ENCODE data around the gene WDR18. TPM values are rescaled to one million over a fixed set of nuclear protein-coding genes. Genes with fewer than 3 reads are reported as not detected.

WDR18 gene, protein sequence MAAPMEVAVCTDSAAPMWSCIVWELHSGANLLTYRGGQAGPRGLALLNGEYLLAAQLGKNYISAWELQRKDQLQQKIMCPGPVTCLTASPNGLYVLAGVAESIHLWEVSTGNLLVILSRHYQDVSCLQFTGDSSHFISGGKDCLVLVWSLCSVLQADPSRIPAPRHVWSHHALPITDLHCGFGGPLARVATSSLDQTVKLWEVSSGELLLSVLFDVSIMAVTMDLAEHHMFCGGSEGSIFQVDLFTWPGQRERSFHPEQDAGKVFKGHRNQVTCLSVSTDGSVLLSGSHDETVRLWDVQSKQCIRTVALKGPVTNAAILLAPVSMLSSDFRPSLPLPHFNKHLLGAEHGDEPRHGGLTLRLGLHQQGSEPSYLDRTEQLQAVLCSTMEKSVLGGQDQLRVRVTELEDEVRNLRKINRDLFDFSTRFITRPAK
- 26.5 and 34.7 TPM in 2 replicates for total RNA-seq

DNA sequence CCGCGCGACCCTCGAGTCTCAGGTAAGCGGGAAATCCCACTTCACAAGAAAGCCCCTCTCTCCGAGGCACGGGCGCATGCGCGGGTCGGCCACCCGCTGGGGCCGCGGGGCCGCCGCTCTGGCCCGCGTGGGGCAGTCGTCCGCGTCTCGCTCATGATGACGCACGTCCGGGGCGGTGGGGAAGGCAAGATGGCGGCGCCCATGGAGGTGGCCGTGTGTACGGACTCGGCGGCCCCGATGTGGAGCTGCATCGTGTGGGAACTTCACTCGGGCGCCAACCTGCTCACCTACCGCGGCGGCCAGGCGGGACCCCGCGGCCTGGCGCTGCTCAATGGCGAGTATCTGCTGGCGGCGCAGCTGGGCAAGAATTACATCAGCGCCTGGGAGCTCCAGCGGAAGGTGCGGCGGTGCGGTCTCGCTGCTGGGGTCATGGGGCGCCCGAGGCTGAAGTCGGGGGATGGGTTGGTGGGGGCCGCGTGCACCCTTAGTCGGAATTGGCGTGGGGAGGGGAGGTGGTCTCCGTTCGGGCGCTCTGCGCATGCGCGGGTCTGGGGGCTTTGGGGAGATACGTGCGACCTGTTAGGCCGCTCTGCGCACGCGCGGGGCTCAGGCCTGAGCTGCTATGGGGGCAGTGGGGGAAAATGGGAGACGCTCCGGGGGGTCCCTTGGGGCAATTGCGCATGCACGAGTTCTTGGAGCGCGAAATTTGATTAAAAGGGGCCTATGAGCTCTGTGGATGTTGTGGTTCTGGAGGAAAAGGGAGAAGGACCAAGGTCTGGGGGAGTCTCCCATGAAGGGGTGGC is at the start of gene WDR18:
Gene WDR18, plus strand, starts transcription at position 181 of the 803 bp plus-strand sequence. Its CDS starts 9 bp downstream, at position 190.

DNA sequence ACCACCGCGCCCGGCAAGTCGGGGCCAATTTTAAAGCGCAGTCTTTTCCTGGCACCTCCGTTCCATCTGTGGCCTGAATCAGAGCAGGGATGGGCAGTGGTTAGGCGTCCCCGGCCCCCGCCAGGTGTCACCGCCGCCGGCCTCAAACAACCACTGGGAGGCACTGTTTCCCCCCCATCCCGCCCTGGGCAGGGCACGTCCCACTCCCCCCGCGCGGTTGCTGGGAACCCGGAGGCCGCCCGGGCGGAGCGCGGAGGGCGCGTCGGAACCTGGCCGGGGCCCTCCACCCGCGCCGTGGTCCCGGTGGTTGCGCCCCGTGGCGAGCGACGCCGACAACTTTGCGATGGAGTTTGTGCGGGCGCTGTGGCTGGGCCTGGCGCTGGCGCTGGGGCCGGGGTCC is 15.9 kb downstream of the WDR18 start, which contains the start of gene GRIN3B:
Gene GRIN3B, plus strand, starts transcription at position 325 of the 400 bp plus-strand sequence. Its CDS starts 19 bp downstream, at position 344.

DNA sequence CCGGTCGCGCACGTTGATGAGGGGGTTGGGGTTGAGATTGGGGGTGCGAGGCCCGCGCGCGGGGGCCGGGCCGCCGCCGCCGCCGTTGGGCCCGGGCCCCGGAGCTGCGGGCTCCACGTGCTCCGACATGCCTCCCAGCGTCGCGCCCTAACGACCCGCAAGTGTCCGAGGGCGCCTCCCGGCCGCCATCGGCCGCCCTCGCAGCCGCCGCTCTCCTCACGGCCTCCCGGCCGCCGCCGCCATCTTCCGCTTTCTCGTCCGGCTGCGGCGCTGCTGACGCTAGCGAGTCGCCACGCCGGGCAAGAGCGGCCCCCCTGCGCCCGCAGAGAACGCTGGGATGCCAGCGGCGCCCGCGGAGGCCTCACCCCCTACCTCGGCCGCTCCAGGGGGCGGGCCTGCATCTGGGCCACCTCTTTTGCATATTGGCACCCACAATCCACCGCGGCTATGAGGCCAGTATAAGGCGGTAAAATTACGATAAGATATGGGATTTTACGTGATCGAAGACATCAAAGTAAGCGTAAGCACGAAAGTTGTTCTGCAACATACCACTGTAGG is 36.8 kb downstream of the WDR18 start, which contains the start of gene TMEM259:
Gene TMEM259, minus strand, starts transcription at position 256 of the 558 bp plus-strand sequence. Its CDS starts 127 bp downstream, at position 129.

DNA sequence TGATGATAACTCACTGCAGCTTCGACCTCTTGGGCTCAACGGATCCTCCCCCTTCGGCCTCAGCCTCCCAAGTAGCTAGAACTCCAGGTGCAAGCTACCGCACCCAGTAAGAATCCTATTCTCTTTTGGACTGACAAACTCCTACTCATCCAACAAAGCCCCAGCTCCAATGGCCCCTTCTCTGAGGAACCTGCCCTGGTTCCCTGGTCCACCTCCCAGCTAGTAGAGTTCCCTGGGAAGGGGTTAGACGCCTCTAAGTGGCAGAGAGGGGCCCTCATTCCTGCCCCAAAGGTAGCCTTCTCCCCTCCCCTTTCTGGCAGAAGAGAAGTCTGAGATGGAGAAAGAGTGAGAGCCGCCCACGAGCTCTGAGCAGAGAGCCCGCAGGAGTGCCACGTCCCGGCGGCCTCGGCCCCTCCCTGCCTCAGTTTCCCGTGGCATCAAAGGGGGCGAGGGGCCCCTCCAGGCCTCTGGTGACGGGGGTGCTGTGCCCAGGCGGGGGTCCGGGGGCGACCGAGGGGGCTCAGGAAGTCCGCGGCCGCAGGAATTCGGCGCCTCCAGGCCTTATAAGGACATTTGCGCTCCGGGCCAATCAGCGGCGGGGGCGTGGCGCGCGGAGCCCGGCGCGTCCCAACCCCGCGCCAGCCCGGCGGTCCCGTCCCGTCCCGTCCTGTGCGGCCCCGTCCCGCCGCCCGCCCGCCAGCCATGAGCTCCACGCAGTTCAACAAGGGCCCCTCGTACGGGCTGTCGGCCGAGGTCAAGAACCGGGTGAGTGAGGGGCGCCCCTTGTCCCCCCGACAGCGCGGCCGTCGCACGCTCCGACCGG is 42.0 kb downstream of the WDR18 start, which contains the start of gene CNN2:
Gene CNN2, plus strand, starts transcription at position 649 of the 823 bp plus-strand sequence. Its CDS starts 54 bp downstream, at position 703.

DNA sequence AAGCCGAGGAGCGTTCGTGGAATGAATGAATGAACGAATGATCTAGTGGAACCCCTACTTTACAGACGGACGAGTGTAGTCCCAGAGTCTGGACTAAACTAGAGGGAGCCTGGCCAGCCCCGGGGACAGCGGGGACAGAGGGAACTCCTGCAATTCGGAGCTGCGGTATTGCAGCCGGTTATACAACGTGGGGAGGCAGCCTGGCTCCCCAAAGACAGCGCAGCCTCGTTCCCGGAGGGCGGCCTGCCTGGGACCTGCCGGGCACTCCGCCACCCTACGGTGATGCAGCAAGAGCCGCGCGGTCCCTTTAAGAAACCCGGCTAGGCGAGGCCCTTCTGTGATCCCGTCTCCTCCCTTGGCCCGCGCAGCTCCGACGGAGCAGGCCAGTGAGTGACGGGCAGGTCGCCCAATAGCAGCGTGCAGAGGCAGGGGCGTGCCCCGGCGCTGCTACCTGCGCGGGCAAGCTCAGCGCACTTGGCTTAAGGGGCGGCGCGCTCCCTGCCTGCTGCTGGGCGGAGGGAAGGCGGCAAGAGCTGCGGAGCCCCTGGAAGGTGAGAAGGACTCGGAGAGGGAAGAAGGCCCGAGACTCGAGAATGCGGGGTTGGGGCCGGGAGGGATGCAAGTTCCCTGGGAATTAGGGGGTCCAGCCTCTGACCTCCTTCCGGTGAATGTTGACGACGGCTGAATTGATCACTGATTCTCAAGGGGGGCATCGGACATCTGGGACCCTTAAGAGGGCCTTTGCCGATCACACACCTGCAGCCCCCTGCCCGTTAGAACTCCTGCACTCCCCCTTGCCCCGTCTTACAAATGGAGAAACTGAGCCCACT is 55.7 kb downstream of the WDR18 start, which contains the start of gene ABCA7:
Gene ABCA7, plus strand, starts transcription at position 462 of the 830 bp plus-strand sequence. CDS start 1,255 bp downstream, outside the sequence.

Other genes with a start within 250 kb of the WDR18 start
- 0.10 and 0.13 TPM in 2 replicates for gene MISP, start 233.2 kb upstream of the WDR18 start, total RNA-seq
- 135 and 172 TPM in 2 replicates for gene PTBP1, start 186.9 kb upstream of the WDR18 start, total RNA-seq
- 0.30 TPM in 1 of 2 replicates, not detected in the other for gene PLPPR3, start 162.4 kb upstream of the WDR18 start, total RNA-seq
- gene AZU1, start 156.5 kb upstream of the WDR18 start, total RNA-seq, result 0.07 TPM in 1 of 2 replicates, not detected in the other
- gene PRTN3, start 143.3 kb upstream of the WDR18 start, total RNA-seq, result 0.07 TPM in 1 of 2 replicates, not detected in the other
- gene ELANE, start 132.0 kb upstream of the WDR18 start, total RNA-seq, result 0.13 TPM in 1 of 2 replicates, not detected in the other
- gene CFD, start 124.7 kb upstream of the WDR18 start, total RNA-seq, result 1.1 and 9.3 TPM in 2 replicates
- gene MED16, start 91.2 kb upstream of the WDR18 start, total RNA-seq, result 41.2 and 43.0 TPM in 2 replicates
- gene RNU6-9, start 90.9 kb upstream of the WDR18 start, total RNA-seq, result not detected in 2 replicates
- gene R3HDM4, start 71.1 kb upstream of the WDR18 start, total RNA-seq, result 20.3 and 28.8 TPM in 2 replicates
- gene KISS1R, start 67.0 kb upstream of the WDR18 start, total RNA-seq, result not detected in 2 replicates
- gene ARID3A, start 58.3 kb upstream of the WDR18 start, total RNA-seq, result 15.4 and 16.1 TPM in 2 replicates
- gene GRIN3B, start 16.1 kb downstream of the WDR18 start, total RNA-seq, result 0.20 and 1.7 TPM in 2 replicates
- 91.7 and 118 TPM in 2 replicates for gene TMEM259, start 36.8 kb downstream of the WDR18 start, total RNA-seq
- not detected in 2 replicates for gene RNU6-2, start 37.2 kb downstream of the WDR18 start, total RNA-seq
- 200 and 242 TPM in 2 replicates for gene CNN2, start 42.3 kb downstream of the WDR18 start, total RNA-seq
- 6.5 and 7.7 TPM in 2 replicates for gene ABCA7, start 55.8 kb downstream of the WDR18 start, total RNA-seq
- 0.65 and 2.1 TPM in 2 replicates for gene ARHGAP45, start 82.8 kb downstream of the WDR18 start, total RNA-seq
- 103 and 125 TPM in 2 replicates for gene POLR2E, start 111.0 kb downstream of the WDR18 start, total RNA-seq
- 171 and 174 TPM in 2 replicates for gene GPX4, start 119.6 kb downstream of the WDR18 start, total RNA-seq
- 74.7 and 93.6 TPM in 2 replicates for gene SBNO2, start 189.9 kb downstream of the WDR18 start, total RNA-seq
- gene STK11, start 221.4 kb downstream of the WDR18 start, total RNA-seq, result 76.9 and 77.2 TPM in 2 replicates

Data from smooth muscle cell of the pulmonary artery (primary cell).